ENCODE data around the gene IFT81.
A peak's percentile ranks its signal among the peaks of the same experiment; 100 is the strongest.
"Not testable (repeated sequence)": the region's sequence is repeated elsewhere in the genome, so short reads cannot be mapped to it uniquely, and the experiment has no call there.

The IFT81 gene

GRCh38 chr12:110124269-110124995 is at the start of gene IFT81:
Gene IFT81, plus strand, starts transcription at chr12:110124357. Its CDS starts 3,024 bp downstream, at chr12:110127381.
- DNase-seq (ENCODE audit: low spot score): peak; percentile 93

GRCh38 chr12:110075880-110076279 is 48.3 kb upstream of the IFT81 start:
- no peak for DNase-seq (ENCODE audit: low spot score)

- no peak for DNase-seq (ENCODE audit: low spot score)
Measured at GRCh38 chr12:110077800-110078199, 46.4 kb upstream of the IFT81 start.

DNA sequence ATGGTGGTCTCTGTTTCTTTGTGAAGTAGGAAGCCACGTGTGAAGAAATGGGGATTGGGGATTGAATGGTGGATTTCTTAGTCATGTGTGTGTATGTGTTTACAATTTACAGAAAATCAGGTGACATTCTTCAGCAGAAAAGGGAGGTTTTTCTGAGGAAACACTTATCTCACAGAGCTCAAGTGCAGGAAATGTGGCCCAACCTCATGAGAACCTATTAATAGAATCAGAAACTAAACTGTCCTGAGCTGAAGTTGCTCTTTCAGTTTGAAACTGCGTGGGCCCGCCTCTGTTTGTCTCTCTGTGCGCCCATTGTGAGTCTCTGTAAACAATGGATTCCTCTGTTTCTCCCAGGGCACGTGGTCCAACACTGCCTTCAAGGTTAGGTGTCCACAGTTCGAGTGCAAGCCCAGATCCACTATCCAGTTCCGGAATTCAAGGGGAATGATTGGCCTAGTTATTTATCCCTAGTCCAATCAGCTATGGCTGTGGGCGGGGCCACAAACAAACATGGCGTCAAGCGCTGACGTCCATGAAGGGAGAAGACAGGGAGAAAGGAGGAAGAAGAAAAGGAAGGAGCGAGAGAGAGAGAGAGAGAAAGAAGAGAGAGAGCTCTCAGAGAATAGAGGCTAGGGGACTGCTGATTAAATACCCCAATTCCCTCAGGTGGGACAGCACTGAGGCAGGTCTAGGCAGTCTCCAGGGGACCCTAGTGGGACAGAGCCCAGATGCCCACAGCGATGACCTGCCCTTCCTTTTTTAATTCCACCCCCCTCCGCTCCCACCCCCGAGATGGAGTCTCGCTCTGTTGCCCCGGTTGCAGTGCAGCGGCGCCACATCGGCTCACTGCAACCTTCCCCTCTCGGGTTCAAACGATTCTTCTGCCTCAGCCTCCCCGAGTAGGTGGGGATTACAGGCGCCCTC is 44.4 kb upstream of the IFT81 start:
- no peak for DNase-seq (ENCODE audit: low spot score)

- no peak for DNase-seq (ENCODE audit: low spot score)
Measured at GRCh38 chr12:110080410-110080809, 43.7 kb upstream of the IFT81 start.

DNA sequence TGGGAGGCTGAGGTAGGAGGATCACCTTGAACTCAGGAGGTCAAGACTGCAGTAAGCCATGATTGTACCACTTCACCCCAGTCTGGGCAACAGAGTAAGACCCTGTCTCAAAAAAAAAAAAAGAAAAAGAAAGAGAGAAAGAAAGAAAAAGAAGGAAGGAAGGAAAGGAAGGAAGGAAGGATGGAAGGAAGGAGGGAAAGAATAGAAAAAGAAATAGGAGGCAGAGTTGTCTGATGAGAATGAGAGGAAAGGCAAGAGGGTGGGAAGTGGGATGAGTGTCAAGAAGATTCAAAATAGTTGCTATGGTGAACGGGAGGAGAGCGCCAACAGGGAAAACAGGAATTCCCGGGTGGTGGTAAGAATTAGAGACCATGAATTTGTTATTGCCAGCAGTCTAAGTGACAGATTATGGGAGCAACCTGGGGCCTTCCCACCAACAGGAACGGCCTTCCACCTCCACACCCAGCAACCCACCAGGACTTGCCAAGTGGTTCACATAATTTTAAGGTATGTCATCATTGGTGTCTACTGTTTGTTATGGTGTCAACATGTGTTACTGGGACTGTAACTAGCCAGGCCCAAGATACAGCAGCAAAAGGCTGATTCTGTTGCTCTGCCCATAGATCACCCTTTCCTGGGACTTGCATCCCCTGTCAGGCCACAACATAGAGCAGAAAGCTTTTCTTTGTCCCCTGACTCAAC is 39.7 kb upstream of the IFT81 start:
- DNase-seq (ENCODE audit: low spot score): no peak

DNA sequence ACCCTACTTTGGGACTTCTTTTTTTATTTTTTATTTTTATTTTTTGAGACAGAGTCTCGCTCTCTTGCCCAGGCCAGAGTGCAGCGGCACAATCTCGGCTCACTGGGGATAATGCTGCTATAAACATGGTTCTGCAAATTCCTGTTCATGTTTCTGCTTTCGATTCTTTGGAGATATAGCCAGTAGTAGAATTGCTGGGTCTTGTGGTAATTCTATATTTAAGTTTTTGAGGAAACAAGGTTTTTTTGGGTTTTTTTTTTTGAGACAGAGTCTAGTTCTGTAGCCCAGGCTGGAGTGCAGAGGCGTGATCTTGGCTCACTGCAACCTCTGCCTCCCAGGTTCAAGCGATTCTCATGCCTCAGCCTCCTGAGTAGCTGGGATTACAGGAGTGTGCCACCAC is 35.9 kb upstream of the IFT81 start:
- not testable (repeated sequence) for DNase-seq (ENCODE audit: low spot score)

DNA sequence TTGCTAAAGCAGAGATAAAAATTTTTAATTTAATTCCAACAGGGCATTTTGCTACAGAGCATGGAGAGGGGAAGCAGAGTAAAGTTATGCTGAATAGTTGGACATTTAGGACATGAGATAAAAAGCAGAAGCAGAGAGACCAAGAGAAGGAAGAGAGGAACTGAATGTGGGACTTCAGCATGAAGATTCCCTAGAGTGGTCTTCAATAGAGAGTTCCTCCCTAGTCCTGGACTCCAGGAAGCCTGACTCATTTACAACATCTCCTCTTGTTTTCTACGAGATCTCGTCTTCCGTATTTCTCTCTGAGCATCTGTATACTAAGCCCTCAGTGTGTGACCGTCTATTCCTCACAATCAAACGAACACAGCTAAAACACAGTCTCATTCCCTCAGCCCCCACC is 35.2 kb upstream of the IFT81 start:
- no peak for DNase-seq (ENCODE audit: low spot score)

DNA sequence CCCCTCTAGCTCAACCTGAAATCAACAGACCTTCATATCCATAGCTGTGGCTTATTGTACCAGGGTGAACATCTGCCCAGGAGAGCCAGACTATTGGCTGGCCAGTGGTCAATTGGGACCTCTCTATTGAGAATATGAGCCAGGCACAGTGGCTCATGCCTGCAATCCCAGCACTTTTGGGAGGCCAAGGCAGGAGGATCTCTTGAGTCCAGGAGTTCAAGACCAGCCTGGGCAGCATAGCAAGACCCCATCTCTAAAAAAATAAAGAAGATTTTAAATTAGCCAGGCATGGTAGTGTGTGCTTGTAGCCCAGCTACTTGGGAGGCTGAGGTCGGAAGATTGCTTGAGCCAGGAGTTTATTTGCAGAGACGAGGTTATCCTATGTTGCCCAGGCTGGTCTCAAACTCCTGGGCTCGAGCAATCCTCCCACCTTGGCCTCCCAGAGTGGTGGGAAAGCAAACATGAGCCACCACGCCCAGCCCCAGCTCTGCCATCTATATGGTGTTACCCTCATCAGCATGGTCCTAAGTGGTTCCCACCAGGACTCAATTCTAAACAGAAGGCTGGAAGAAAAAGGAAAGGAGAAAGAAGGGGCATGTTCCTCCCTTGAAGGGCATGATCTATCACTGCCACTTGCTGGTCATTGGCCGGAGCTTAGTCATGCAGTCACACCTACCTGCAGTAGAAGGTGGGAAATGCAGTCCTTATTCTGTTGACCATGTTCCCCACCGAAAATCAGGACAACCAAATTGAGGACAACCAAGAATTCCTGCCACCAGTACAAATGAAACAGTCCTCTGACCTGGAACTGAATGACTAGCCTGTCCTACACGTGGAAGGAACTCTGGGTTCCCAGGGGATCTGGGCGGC is 33.7 kb upstream of the IFT81 start:
- no peak for DNase-seq (ENCODE audit: low spot score)

- no peak for DNase-seq (ENCODE audit: low spot score)
Measured at GRCh38 chr12:110091136-110091711, 32.9 kb upstream of the IFT81 start.

- no peak for DNase-seq (ENCODE audit: low spot score)
Measured at GRCh38 chr12:110093631-110094311, 30.4 kb upstream of the IFT81 start.

DNA sequence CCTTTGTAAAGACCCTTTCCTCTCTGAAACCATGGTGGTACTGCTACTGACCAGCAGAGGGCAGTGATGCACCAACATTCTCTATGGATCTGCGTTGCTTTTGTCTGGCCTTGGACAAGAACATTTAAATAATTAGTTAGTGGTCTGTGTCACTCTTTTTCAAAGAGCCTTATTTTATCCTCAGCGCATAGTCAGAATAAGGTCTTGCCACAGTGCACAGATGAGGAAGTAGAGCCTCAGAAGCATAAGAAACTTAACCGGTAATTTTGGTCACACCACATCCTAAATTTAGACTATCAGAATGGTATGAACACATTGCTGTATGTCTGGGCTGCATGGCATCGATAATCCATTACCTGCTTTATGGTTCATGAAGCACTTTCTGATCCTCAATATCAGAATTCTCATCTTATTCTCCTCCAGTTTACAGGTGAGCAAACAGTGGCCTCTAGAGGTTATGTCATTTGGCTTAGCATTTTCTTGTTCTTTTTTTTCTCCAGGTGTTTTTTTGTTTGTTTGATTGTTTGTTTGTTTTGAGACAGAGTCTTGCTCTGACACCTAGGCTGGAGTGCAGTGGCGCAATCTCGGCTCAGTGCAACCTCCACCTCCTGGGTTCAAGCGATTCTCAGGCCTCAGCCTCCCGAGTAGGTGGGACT is 23.7 kb upstream of the IFT81 start:
- peak; percentile 70 for DNase-seq (ENCODE audit: low spot score)

DNA sequence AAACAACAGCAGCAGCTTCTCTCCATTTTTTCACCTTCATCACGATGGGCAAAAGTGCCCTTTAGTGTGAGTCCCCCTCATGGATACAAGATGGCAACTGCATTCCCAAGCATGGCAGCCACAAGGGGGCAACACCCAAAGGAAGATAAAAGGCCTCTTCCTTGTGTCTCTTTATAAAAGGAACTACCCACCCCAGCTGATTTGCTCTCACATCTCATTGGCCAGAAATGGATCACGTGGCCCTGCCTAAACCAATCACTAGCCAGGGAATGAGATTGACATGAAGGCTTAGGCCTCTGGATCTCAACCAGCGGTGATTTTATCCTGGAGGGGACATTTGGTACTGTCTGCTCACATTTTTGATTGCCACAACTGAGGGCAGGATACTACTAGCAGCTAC is 21.9 kb upstream of the IFT81 start:
- peak; percentile 83 for DNase-seq (ENCODE audit: low spot score)

DNA sequence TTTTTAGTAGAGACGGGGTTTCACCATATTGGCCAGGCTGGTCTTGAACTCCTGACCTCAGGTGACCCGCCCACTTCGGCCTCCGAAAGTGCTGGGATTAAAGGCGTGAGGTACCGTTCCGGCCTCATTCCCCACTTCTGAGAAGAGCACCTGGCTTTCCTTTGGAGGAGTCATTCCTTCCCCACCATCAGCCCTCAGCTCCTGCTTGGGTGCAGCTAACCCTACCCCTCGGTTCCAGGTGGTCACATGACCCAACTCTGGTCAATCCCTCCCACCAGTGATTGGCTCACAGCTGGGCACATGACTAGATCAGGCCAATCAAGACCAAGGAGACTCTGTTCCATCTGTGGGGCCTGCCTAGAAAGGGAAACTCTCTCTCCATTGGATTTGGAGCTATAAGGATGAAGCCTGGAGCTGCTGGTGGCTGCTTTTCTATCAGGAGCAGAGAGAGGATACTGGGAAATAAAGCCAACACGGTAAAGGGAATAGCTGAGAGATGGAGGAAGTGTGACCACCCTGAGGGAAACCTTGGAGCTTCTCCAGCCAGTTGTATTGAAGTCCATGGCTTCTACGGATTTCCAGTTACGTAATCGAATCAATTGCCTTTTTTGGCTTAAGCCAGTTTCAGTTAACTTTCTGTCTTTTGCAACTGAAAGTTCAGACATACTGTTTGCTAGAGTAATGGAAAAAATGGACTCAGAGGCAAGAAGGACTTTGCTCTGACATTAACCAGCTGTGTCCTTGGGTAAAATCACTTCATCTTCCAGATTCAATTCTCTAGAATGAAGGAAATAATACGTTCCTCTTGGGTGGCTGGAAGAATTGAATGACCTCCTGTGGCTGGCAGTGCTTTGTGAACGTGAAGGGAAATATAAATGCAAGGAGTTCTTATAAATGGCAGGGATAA is 19.7 kb upstream of the IFT81 start:
- DNase-seq (ENCODE audit: low spot score): no peak

DNA sequence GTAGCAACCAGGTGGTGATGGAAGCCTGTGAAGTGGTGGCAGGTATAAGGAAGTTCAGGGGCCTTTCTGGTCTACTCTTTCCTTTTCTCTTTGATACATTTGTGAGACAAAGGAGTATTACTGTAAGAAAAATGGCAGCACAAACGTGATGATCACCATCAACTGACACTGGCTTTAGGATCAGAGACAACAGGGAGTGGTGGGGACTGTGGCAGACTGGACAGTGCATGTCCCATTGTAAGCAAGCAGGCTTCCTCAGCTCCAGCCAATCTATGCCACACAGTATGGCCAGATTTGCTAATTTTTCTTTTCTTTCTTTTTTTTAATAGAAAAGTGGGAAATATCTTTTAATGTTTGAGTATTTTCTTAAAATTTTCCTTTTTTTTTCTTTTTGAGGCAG is 19.0 kb upstream of the IFT81 start:
- DNase-seq (ENCODE audit: low spot score): no peak

GRCh38 chr12:110105986-110106385 is 18.2 kb upstream of the IFT81 start:
- DNase-seq (ENCODE audit: low spot score): no peak

DNA sequence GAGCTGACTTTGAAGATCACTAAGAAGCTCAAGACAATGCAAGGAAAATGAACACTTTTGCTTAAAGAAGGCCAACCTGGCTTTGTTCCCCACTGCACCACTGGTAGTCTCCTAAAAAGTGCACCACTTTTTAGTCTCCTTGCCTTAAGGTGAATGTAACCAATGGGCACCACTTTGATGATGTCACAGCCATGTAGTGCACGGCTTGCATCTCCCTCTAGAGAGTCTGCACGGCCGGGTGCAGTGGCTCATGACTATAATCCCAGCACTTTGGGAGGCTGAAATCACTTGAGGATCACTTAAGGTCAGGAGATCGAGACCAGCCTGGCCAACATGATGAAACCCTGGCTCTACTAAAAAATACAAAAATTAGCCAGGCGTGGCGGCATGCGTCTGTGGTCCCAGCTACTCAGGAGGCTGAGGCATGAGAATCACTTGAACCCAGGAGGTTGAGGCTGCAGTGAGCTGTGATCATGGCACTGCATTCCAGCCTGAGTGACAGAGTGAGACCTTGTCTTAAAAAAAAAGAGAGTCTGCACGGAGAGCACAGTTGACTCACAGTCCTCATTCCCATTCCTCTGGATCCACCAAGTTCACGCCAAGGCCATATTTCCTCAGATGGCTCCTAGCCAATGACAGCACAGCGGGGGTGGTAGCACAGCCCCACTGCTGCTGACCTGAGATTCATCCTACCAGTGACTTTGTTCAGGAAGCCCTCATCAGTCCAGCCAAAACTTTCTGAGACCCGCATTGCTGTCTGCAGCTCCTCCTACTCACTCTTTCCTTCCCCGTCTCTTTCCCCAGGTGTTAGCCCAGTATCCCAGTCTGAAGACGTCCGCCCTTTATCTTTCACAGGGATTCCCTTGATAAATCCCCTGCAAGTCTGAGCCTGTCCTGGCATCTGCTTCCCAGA is 16.5 kb upstream of the IFT81 start:
- DNase-seq (ENCODE audit: low spot score): no peak

All from RKO (cell line).